HG03064 (cell line): Measurements from ENCODE around the gene SPATA18.

ENCODE experiments used
- ATAC-seq: cut with Tn5 transposase; IDR thresholded peaks from one replicate; pipeline ENCODE4 v1.9.1; 2021; ENCODE audit warnings: low read depth; ENCODE audit not compliant: unreplicated experiment

SPATA18 gene, protein sequence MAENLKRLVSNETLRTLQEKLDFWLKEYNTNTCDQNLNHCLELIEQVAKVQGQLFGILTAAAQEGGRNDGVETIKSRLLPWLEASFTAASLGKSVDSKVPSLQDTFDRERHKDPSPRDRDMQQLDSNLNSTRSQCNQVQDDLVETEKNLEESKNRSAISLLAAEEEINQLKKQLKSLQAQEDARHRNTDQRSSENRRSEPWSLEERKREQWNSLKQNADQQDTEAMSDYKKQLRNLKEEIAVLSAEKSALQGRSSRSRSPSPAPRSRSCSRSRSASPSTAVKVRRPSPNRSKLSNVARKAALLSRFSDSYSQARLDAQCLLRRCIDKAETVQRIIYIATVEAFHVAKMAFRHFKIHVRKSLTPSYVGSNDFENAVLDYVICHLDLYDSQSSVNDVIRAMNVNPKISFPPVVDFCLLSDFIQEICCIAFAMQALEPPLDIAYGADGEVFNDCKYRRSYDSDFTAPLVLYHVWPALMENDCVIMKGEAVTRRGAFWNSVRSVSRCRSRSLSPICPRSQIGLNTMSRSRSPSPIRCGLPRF

DNA sequence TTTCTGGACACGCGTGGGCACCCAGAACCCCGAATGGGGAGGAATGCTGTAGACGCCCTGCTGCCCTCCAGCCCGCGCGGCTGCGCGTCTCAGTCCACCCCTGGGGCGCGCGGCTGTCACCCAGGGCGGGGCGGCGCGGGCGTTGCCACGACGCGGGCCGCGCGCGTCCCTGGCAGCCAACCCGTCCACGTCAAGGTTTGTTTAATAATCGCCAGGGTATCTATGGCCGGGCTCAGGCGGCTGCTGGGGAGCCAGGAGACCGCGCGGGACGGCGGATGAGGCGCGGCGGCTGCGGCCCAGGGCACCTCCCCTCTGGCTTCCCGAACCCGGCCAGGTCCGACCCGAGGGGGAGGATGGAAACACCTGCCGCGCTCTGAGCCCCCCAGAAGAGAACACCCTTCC lies at the start of gene SPATA18:
SPATA18 (plus strand) TSS at position 92 of the 402 bp plus-strand sequence. CDS start 401 bp downstream, outside the sequence.
- ATAC-seq: no peak

DNA sequence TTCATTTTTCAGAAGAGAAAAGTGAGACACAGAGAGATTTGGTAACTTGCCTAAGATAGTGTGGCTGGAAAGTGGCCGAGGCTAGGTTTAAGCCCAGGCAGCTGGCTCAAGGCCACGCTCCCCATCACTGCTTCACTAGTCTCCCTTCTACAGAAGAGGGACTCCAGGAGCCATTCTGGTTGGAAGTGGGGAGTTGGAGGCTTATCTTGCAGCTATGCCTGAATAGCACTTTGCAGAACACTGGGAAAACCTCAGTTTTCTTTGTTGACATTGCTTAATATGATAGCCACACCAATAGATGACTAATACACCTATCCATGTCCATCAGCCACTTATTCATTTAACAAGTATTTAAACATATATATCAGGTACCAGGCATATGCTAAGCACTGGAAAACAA lies 49.5 kb upstream of the SPATA18 start:
- ATAC-seq: no peak

DNA sequence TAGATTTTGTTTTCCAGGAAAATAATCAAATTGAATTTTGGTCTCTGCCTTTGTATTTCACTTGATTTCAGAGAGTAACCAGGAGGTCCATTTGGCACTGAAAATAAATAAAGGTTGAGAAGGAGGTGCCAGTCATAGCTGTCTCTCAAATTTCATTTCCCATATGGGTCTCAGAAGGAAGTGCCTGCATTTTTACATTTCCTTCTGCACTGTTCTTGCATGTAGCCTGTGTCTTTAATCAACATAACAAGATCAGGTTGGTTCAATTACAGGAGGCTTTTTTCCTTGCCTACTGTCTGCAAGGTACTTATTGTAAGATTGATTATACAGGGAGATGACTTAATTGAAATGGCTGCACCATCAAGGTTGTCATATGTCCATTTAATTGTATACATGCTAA lies 46.7 kb upstream of the SPATA18 start:
- no peak for ATAC-seq

DNA sequence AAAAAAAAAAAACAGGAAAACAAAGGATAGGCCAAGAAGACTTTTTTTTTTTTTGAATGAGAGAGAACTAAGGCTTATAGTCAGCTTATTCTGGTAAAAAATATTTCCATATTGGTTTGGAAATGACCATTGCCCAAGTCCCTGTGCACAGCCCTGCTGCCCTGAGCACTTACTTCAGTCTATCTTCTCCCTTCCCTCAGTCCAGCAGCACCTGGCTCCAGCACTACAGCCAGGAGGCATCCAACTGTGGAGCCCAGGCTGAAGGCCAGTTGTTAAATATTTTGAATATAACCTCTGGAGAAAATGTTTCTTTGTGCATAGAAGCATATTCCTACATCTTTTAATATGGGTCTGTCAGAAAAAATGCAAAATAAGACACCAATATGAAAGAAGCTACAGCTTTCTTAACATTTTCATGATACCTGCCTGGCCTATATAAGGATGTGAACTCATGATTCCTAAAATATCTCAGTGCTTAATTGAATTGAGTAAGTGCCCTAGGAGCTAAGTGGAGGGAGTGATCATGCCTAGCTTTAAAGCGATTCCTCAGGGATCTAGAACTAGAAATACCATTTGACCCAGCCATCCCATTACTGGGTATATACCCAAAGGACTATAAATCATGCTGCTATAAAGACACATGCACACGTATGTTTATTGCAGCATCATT lies 45.4 kb upstream of the SPATA18 start:
- no peak for ATAC-seq

DNA sequence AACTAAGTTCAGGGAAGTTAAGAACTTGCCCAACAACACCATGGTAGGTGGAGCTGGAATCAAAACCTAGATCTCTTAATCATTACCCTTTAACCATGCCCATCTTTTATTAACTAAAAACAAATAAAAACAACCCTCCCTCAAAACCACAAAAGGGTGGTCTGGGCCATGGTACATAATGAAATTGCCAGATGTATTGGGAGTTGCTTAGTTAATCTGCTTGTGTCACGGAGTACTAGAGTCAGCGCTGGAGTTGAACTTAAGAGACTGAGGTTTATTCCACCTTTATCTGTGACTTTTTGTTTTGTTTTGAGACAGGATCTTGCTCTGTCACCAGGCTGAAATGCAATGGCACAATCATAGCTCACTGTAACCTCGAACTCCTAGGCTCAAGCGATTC lies 44.2 kb upstream of the SPATA18 start:
- ATAC-seq: no peak

DNA sequence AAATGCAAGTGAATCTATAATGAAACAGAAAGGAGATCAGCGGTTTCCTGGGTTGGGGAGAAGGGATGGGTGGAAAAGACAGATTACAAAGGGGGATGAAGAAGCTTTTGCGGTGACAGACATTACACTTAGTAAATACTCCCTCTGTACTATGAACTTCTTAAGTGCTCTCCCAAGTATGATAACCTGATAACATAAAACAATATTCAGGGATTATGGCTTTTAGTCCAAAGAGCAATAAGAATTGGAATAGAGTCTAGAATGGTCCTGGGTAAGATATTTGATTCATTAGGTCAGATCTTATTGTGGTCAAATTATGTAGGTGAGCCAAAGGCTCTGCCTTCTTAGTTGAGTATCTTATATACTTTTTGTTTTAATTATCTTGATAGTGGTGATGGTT lies 40.1 kb upstream of the SPATA18 start:
- ATAC-seq: no peak

DNA sequence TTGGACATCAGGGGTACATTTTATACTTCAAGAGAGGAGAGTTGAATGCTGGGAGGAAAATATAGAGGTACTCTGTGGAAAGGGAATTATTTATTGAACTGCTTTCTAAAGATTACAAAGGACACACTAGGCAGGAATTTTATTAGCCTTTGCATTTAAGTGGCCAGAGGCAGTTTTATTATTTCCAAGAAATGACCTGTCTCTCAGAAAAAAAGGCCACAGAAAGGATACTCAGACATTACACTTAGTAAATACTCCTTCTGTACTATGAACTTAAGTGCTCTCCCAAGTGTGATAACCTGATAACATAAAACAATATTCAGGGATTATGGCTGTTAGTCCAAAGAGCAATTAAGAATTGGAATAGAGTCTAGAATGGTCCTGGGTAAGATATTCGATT lies 38.5 kb upstream of the SPATA18 start:
- ATAC-seq: no peak

DNA sequence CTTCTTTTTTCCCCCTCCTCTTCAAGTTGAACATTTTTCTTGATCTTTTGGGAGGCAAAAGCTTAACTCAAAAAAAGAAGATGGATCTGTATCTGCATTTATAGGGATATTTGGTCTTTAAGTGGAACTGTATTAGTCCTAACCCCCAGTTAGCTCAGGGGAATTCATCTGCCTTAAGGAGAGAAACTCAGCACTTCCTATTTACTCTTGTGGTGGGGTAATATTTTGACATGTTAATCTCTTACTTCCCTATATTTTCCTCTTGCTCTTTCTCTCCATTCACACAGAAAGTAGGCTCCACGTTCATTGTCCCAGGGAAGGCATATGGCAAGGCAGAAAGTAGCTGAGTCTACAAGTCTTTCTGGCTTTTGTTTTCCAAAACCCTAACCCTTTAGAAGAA lies 36.2 kb upstream of the SPATA18 start:
- no peak for ATAC-seq

DNA sequence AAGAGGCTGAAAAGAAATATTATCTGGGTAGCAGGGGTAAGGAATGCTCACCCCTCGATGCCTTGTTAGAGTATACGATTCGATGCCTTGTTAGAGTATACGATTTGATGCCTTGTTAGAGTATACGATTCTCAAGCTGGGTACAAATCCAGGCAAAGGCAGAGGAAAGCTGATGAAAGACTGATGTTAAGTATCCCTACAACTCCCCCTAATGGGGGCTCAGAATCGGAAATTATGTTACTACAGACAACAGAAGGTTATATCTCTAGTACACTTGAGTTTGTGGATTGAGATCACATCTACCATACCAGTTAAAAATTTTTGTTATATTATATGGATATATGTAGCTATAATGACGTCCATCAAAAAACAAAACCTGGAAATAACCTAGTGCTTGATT lies 35.7 kb upstream of the SPATA18 start:
- ATAC-seq: no peak

DNA sequence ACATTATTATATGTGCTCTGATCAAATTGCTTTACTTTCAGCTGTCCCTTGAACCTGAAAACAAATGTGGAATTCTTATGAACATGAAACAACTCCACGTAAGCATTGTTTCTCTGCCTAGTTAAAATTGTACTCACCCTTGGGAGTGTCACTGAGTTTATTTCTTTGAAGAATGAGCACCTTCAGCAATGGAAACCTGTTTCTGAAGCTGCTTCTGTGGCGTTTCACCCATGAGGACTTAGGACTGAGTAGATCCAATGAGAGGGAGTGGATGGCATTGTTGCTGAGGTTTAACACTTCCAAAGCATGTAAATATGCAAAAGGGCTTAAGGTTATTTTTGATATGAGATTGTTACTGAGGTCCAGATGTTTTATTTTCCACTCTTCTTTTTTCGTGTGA lies 34.1 kb upstream of the SPATA18 start:
- no peak for ATAC-seq

DNA sequence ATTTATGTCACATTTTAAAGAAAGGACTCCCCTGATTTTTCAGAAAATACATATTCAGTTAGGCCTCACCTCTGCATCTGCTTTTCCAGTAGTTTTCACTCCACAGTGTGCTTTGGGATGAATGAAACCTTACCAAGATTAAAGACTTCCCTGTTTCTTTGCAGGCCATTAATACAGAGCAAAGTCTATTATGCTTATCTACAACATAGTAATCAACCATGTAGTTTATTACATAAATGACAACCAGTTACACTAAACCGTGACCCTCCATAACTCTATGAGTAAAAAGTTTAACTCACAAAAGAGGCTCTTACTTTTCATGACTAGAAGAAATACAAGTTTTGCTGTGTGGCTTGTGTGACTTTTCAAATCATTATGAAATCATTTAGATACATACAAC lies 33.3 kb upstream of the SPATA18 start:
- ATAC-seq: no peak

DNA sequence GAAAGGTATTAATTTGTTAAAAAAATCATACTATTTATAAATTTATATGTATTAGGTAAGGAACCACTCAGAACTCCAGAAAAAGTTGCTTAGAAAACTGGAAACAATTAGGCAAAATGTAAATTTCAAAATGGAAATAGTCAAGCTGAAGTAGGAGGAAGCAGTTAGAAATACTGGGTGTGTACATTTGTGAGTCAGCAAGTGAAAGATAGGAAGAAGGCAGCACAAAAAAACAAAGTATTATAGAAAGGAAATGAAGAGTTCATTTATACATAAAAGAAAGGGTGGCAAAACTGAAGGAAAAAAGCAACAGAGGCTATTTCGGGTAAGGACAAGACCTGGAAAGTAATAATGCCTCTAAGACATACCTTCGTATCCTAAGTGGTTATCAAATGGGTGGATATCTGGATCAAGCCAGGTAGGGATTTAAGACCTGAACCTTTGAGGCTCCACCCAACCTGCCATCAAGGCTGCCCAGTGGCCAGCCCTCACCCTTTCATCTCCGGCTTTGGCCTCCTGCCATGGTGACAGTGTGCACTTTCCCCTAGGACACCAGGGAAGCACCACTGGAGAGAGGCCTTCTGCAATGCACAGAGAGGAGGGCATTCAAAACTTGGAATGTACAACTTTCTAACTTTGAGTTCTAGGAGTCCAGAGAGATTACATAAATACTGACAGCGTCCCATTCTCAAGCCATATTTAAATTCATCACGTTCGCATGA lies 31.0 kb upstream of the SPATA18 start, which contains the start of gene LRRC66:
LRRC66 (minus strand) TSS at position 428 of the 722 bp plus-strand sequence. CDS start 2,750 bp downstream, outside the sequence.
- ATAC-seq: no peak

DNA sequence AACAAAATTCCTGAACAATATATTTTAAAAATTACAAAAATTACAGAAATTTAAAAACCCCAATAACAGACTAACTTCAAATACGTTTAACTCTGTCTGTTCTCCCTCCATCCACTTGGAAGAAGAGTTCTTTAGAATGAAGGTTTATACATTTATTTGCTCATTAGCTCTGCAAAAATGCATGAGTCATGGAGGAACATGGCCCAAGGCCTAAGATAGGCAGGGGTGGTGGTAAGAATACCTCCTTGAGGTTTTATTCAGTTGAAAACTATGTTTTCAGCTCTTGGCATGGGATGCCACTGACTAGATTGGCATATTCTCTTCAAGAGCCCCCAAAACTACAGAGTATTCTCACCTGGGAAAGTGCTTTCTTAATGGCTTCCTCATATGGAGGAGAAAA lies 22.1 kb upstream of the SPATA18 start:
- ATAC-seq: no peak

DNA sequence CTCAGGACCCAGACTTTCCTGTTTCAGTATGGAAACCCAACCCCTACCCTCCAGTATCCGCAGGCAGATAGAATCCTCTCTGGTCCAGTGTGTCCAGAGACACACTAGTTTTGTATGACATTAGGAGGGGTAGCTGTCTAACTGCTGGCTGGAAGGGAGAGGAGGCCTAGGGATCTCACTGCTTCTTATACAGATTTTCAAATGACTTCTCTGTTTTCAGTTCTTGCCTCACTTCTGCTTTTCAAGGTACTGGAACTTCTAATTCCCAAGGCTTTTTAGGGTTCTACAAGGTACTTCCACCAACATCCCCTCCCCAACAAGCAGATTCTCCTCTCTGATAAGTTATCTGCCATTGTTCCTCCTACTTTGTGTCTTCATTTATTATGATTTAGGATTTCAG lies 19.1 kb upstream of the SPATA18 start:
- ATAC-seq: no peak

DNA sequence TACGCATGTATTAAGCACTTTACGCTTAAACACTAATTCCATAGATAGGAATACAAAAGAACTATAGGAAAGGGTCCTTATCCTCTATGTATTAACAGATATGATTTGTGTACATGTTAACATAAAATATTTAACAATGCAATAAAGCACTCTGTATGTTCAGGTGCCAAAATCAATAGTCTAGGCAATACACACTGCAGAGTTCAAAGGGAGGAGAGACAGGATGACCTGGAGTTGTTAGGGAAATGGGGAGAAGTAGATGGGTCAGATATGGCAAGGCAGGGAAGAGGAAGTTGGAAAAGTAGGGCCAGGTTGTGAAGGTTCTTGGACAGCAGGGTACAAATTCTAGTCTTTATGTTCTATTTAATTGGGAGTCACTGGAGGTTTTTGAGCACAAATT lies 15.9 kb upstream of the SPATA18 start:
- no peak for ATAC-seq

DNA sequence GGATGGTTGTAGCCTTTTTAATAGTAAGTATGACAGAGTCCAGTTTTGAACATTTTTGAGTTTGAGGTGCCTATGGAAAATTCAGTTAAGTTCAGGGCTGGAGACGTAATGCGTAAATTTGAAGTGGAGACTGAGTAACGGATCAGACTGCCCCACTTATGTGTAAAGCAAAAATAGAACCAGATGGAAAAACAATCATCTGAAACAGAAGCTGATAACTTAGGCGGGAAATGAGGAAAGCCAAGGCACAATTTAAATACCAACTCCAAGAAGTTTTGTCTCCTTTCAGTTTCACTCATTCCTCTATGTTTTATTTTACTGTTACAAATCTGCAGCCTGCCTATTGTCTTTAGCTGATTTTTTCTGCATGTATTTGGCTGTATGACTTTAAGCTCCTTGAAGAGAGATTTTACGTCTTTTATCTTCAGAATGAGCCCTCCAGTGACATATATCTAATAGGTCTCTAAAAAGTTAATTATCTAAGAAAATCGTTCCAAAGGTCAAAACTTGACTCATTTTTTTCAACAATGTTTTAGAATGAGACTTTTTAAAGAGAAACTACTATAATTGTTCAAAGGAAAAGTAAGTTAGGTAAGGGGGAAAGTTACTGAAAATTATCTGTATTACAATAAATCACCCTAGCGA lies 14.1 kb upstream of the SPATA18 start:
- ATAC-seq: no peak

DNA sequence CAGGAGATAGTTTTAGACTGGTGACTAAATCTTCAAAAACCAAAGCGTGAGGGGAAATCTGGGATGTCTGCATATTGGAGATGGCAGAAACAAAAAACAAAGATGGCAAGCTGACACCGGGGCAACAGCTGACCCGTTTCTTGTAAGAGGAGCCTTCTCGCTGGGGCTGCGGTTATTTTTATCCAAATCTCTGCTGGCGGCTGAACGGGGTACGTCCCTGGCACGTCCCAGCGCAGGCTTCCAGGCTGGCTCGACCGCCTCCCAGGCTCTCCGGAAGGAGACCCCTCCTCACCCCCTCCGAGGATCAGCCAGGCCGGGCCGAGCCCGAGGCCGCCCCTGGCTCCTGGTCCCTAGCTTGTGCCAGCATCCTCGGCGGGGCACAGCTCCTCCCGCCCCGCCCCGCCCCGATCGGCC lies 13.4 kb upstream of the SPATA18 start:
- peak; percentile 60 for ATAC-seq

DNA sequence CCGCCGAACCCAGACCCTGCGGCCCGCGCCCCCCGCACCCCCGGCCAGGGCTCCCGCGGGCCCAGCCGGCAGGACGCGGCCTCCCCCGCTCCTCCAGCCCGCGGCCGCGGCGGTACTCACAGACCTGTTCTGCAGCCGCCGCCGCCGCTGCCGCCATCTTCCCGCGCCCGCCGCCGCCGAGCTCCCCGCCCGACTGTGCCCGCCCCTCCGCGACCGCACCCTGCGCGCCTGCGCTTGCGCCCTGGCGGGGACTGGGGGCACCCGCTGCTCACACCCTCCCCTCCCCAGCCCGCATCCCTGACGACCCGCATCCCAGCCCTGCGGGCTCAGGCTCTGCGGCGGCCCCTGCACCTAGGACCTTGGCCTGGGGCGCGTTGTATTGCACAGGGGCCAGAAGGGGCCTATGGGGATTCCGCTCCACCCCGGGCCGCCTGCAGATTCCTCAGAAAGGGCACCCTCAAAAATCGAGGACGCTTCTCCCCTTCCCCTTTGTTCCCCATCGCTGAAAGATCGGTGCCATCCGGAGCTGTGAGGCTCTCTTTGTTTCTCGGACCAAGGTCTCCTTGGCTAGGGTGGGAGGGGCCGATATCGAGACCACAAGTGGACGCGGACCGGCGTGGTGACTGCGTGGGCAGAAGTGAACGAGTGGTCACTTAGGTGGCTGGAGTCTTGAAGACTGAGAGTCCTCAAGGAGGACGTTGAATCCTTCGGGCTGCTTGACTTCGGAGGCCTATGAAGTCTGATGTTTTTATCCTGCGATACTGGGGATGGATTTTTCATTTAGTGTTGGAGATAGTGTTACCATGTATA lies 12.8 kb upstream of the SPATA18 start, which contains the start of gene SGCB:
SGCB (minus strand) TSS at position 197 of the 810 bp plus-strand sequence; CDS start at position 157, 40 bp downstream.
- peak; percentile 94 for ATAC-seq

DNA sequence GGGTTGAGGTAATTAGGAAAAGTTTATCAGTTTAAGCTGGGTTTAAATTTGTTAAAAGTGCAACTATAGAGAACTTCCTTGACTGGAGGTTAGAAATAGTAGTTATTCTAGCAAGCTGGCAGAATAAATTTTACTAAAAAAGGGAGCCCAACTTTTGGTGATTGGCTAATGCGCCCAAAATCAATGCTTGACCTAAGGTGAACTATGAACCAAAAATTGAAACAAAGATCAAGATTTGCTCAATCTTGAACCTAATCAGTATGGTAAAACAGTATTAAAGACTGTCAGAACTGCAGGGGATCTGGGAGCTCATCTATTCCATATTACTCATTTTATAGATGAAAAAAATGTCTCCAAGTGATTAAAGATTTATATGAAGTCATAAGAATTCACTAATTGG lies 6.1 kb upstream of the SPATA18 start:
- ATAC-seq: no peak

DNA sequence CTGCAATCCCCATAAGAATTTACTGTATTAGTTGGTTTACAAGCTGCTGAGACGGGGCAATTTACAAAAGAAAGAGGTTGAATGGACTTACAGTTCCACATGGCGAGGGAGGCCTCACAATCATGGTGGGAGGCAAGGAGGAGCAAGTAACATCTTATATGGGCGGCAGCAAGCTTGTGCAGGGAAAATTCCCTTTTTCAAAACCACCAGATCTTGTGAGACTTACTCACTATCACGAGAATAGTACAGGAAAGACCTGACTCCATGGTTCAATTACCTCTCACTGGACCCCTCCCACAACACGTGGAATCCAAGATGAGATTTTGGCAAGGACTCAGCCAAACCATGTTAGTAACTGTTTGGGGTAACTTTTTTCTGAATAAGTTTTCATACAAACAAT lies 1.8 kb upstream of the SPATA18 start:
- no peak for ATAC-seq
